HG03432 (cell line): Measurements from ENCODE around the gene SSRP1.

Source experiments
- ATAC-seq: cut with Tn5 transposase; IDR thresholded peaks from one replicate; pipeline ENCODE4 v1.9.1; 2021; ENCODE audit warnings: mild to moderate bottlenecking, moderate library complexity; ENCODE audit not compliant: unreplicated experiment

The SSRP1 gene

GRCh38 chr11:57318178-57318577 is 17.5 kb downstream of the SSRP1 start:
- ATAC-seq: no peak

GRCh38 chr11:57316017-57316416 is 19.7 kb downstream of the SSRP1 start:
- ATAC-seq: no peak

DNA sequence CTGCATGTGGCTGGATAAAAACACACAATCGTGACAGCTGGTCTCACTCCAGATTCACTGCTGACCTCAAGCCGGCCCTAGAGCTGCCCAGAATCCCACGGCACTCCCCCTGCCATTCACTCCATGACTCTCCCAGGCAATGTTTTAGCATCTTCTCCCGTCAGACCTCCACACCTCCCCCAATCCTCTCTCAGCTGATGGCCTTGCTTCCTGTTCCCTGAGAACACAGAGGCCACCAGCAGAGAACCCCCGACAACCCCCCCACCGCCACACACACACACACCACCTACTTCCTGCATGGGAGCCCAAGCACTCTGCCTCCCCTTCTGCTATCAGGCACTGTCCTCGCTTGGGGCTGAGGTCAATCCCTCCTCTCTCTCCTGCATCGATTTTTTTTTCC is 20.2 kb downstream of the SSRP1 start:
- no peak for ATAC-seq

DNA sequence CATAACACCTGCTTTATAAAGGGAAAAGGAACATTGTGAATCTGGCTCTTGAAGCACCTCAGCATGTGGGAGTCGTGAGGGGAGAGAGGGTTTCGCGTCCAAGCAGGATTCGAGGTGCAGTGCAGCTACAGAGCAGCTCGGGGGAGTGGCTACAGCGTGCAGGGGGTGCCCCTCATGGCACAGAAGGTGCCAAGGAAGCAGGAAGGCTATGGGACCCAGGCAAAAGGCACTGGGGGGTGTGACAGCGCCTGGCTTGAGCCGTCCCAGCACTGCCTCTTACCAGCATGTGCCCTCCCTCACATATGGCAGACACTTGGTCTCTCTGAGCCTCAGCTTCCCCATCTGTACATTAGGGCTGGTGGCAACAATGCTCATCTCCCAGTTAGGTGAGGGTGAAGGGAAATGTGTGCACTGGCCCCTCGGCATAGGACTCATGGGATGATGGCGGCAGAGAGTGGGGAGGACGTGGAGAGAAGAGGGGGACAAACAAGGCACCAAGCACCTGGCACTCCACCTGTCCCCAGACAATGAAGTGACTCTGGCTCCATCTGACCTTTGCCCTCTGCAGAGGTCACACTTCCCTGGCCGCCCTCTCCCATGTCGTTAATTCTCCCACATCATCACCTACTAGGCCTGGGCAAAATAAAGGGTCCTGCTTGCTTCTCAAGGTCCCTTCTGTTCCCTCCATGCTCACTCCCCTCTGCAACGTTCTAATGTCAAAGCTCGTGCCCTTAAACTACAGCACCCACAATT is 21.3 kb downstream of the SSRP1 start:
- no peak for ATAC-seq

DNA sequence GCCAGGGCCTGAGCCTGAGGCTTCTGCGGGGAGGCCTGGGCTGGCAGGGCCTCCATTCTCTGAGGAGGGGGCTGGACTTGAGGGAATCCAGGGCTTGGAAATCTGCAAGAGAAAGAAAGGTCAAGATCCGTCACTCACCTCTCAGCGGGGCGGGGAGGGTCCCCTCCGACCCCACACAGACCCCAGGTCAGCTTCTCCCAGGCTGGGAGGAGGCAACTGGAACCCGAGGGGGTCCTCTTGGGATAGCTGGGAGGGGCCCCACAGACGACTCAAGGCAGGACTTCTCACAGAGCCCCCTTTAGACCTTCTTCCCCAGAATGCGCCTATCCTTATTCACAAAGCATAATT is 21.9 kb downstream of the SSRP1 start:
- ATAC-seq: no peak

DNA sequence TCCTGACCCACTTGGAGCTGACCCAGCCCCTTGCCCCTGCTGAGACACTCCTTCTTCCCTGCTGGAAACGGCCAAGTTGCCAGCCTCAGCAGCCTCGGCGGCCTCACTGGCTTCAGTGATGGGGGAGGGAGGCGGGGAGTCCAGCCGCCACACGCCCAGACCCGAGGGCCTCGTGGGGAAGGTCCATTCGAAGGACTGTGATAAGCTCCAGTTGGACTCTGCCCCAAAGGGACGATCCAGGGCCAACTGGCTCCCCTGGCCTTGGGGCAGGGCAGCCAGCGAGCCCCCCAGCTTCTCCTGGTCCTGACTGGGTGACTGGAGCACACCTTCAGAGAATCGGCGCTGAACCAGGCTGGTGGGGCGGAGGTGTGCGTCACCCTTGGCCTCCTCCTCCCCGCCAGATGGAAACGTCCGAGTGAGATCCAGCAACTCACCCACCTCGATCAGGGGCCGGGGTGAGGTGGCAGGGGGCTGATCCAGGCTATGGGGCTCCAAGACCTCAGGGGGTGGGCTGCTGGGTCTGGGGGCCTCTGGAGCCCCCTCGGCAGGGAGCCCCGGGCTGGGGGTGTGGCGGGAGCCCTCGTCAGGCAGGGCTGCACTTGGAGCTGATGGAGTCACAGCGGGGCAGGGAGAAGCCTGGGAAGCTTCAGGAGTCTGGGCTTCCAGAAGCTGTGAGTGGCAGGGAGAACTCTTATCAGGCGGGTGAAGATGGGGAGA is 22.5 kb downstream of the SSRP1 start:
- no peak for ATAC-seq

- ATAC-seq: no peak
These were observed 23.1 kb downstream of the SSRP1 start for GRCh38 chr11:57312511-57313021.

DNA sequence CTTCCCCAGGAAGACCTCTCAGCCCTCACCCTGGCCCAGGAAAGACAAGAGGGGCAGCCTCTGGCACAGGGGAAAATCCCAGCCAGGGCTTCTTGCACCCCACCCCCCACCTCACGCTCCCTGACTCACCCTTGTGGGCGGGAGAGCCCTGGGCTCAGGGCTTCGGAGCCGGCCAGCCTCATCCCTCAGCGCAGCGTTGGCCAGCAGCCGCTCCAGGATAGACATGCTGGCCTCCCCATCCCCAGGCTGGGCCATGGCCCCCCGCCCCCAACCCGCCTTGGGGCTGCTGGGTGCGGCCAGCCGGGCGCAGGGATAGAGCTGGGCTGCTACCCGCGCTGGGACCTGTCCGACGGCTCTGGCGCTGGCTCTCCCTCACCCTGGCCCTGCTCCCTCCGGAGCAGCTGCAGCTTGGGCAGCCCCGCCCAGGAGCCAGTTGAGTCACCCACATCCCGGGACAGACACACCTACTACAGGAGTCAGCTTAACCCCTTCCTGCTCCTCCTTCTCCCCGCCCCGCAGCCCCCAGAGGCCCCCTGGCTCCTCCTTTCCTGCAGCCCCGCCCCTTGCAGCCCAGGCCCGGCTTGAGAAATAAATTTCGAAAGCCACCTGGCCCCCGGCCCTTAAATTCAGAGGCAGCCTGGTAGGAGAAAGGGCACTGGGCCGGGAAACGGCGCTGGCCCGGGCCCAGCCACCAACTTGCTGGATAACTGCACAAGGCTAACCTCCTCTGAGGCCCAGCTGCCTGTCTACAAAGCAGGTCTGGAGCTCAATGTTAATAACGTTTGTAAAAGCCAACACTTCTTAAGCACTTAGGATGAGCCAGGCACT is 24.4 kb downstream of the SSRP1 start:
- peak; percentile 98 for ATAC-seq

- no peak for ATAC-seq
These were observed 25.0 kb downstream of the SSRP1 start for GRCh38 chr11:57310630-57311086.

DNA sequence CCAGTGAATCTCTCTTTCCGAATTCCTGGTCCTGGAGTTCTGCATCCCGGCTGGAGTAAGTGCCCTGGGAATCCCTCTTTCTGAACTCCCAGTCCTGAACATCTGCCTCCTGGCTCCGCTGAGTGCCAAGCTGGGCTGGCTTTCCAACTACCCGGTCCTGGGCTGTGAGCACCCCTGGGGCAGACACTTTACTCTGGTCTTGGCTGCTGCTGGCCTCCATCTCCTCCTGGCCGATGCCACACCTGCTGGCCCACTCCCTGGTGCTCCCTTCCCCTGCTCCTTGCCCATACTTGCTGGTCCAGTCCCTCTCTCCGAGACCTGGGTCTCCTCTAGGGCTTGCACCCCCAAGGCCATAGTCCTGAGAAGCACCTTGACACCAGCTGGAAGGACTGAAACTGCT is 25.6 kb downstream of the SSRP1 start:
- ATAC-seq: no peak

DNA sequence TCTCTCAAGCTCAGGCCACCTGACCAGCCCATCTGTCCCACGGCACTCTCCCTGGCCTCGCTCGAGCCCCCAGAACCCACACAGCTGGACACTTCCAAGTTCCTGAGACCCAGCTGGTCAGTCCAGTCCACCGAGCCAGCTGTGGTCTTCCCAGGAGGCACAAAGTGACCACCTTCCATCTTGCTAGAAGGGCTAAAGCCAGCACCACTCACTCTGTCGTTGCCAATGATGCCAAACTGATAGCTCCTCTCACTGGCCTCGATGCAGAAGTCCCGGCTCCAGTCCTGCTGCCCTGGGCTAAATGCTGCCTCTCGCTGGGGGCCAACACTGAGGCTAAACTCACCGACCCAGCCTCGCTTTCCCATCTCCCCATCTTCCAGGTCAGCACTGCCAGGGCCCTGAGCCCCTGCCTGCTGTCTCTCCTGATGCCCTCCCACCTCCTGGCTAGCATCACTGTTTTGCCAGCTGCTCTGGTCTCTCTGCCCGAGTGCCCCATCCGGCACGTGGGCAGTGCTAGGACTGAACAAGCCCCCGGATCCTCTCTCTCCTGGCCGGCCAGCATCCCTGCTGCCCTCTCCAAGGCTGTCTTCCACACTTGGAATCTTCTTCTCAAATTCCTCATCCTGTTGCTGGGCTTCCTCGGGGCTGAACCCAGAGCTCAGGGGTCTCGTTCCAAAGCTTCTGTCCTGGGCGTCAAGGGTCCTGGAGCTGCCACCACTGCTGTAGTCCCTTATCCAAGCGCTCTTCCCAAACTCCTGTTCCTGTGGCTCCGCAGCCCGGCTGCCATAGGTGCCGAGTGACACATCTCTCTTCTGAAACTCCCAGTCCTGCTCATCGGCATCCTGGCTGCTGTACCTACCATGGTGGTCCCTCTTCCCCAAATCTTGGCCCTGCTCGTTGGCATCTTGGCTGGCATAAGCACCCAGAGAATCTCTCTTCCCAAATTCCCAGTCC is 26.3 kb downstream of the SSRP1 start:
- ATAC-seq: no peak

- ATAC-seq: no peak
These were observed 27.1 kb downstream of the SSRP1 start for GRCh38 chr11:57308426-57309060.

- no peak for ATAC-seq
These were observed 27.9 kb downstream of the SSRP1 start for GRCh38 chr11:57307666-57308270.

DNA sequence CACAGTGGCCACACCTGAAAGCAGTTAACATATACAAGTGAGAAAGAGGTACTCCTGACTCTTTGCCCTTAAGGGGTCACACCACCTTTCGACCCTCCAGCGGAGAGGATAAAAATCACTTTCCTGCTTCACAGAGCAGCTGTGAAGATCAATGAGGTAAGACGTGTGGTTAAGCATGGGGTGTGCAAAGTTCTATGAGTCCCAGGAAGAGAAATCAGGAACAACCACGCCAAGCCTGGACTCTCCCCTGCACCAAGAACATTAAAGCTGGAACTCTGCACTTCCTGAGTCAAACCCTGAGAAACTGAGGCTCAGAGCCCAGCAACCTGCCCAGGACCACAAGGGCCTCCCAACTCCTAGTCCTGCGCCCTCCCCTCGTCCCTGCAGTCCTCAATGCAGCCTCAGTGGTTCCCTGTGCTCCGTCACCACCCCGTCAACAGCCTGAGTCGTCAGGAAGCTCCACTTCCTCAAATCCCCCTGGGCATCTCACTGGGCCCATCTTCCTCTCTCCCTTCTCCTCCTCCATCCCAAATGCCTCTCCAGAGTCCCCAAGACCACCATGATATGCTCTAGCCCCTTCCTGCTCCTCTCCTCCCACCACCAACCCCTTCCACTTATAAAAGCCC is 28.6 kb downstream of the SSRP1 start:
- ATAC-seq: no peak

GRCh38 chr11:57306161-57306876 is 29.4 kb downstream of the SSRP1 start:
- no peak for ATAC-seq

DNA sequence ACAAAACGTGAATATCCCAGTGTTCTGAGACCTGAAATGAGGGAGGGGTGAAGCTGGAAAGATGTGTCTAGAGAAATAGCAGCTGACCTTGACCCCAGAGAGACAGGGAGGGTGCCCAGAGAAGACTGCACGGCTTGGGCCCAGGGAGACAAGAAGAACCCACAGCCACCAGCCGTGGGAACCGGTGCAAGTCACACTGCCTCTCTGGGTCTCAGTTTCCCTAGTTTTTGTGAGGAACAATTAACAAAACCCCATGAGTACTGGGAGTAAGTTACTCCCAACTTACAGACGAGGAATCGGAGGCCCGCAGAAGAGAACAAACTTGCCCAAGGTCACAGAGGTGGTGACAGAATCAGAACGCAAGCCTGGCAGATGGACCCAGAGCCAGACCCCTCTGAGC is 30.2 kb downstream of the SSRP1 start:
- no peak for ATAC-seq

GRCh38 chr11:57303990-57304579 is 31.6 kb downstream of the SSRP1 start:
- no peak for ATAC-seq
